B cell (primary cell): Measurements from ENCODE around the gene GPR162. TPM values are rescaled to one million over a fixed set of nuclear protein-coding genes. Genes with fewer than 3 reads are reported as not detected.

Experiments
- ATAC-seq: fragments of 200-7000 bp; cut with Tn5 transposase; one replicate; pipeline ENCODE4 v1.10.0; 2021; ENCODE audit warnings: low read depth, mild to moderate bottlenecking, moderate number of reproducible peaks, moderate library complexity
- CTCF ChIA-PET: fragments of 350-600 bp; sonication (Branson Sonifier 250); formaldehyde crosslinking; loops from one replicate; lab custom pipeline; 2021; ENCODE audit warnings: antibody characterized with exemption, inconsistent platforms; lab: Charles Lee
- POLR2A ChIA-PET: fragments of 350-600 bp; sonication (Branson Sonifier 250); formaldehyde crosslinking; loops from one replicate; lab custom pipeline; 2021; ENCODE audit warnings: antibody characterized with exemption; lab: Charles Lee
- DNase-seq: peaks from one replicate; pipeline ENCODE4 v3.0.0; 2013
- H2AFZ ChIP-seq: 2 replicates; pipeline ENCODE4 v1.6.1; 2012; ENCODE audit warnings: mild to moderate bottlenecking, low read depth, low read length; ENCODE audit not compliant: insufficient read depth, poor library complexity, severe bottlenecking
- H3K27ac ChIP-seq, 2 donors: 1 replicate in 1 of 2; 2 replicates in 1 of 2; pipeline ENCODE4 v1.5.1; 2012 to 2013; ENCODE audit warnings: low read length in 2 of 2, mild to moderate bottlenecking in 2 of 2, moderate library complexity in 1 of 2
- H3K27me3 ChIP-seq, 4 experiments: fragments of 200-600 bp in 1 of 4; sonication (generic) in 1 of 4; replicated peaks in 1 of 4; 1 replicate in 2 of 4; 2 replicates in 2 of 4; pipeline versions ENCODE4 v1.6.1 to v1.7.0; 2013 to 2016; ENCODE audit warnings: low read length in 3 of 4, mild to moderate bottlenecking in 2 of 4, mixed read lengths in 1 of 4, moderate library complexity in 1 of 4; ENCODE audit not compliant: insufficient read depth in 4 of 4, control insufficient read depth in 3 of 4; ENCODE audit errors: control extremely low read depth in 1 of 4
- H3K36me3 ChIP-seq, 2 experiments: replicated peaks in 1 of 2; 1 replicate in 1 of 2; 2 replicates in 1 of 2; pipeline versions ENCODE4 v1.6.1 to v1.7.1; 2013; ENCODE audit warnings: low read length in 1 of 2; ENCODE audit not compliant: insufficient read depth in 2 of 2, control insufficient read depth in 1 of 2; ENCODE audit errors: control extremely low read depth in 1 of 2, extremely low read depth in 1 of 2
- H3K4me1 ChIP-seq, 2 donors: fragments of 200-600 bp in 1 of 2; sonication (generic) in 1 of 2; 1 replicate in 1 of 2; 2 replicates in 1 of 2; pipeline versions ENCODE4 v1.5.1 to v1.6.1; 2013 to 2017; ENCODE audit warnings: low read length in 2 of 2; ENCODE audit not compliant: control insufficient read depth in 2 of 2, insufficient read depth in 2 of 2
- H3K4me2 ChIP-seq: replicated peaks from 2 replicates; pipeline ENCODE3; 2012; ENCODE audit warnings: mild to moderate bottlenecking, low read depth, low read length; ENCODE audit not compliant: poor library complexity, severe bottlenecking
- H3K4me3 ChIP-seq, 5 experiments: fragments of 200-600 bp in 1 of 5; sonication (generic) in 1 of 5; 1 replicate in 3 of 5; 2 replicates in 2 of 5; pipeline versions ENCODE4 v1.5.1 to v1.7.0; 2011 to 2016; ENCODE audit warnings: low read length in 4 of 5, mild to moderate bottlenecking in 4 of 5, low read depth in 2 of 5, control low read depth in 1 of 5, moderate library complexity in 1 of 5; ENCODE audit not compliant: insufficient read depth in 1 of 5; ENCODE audit errors: control extremely low read depth in 1 of 5, extremely low read depth in 1 of 5
- H3K79me2 ChIP-seq: fragments of 200-600 bp; sonication (generic); one replicate; pipeline ENCODE4 v1.6.0; 2016; ENCODE audit warnings: low read length; ENCODE audit not compliant: control insufficient read depth, insufficient read depth
- H3K9ac ChIP-seq: fragments of 200-600 bp; sonication (generic); 2 replicates; pipeline ENCODE4 v1.6.1; 2017; ENCODE audit warnings: mild to moderate bottlenecking, low read length, moderate library complexity
- H3K9me3 ChIP-seq, 3 donors: one replicate each; pipeline versions ENCODE4 v1.6.1 to v1.7.1; 2013; ENCODE audit warnings: low read length in 2 of 3; ENCODE audit not compliant: control insufficient read depth in 2 of 3, insufficient read depth in 1 of 3; ENCODE audit errors: control extremely low read depth in 1 of 3
- H4K20me1 ChIP-seq: 2 replicates; pipeline ENCODE4 v1.6.0; 2012; ENCODE audit warnings: mild to moderate bottlenecking, low read length; ENCODE audit not compliant: insufficient read depth, control insufficient read depth, poor library complexity, severe bottlenecking
- H3K27ac Mint-ChIP-seq: one replicate; pipeline ENCODE4 v1.8.0; 2021; ENCODE audit warnings: mixed read lengths
- H3K27me3 Mint-ChIP-seq: one replicate; pipeline ENCODE4 v1.8.0; 2021; ENCODE audit warnings: mixed read lengths
- H3K4me1 Mint-ChIP-seq: one replicate; pipeline ENCODE4 v1.8.0; 2021; ENCODE audit warnings: mixed read lengths
- H3K4me3 Mint-ChIP-seq: one replicate; pipeline ENCODE4 v1.8.0; 2021; ENCODE audit warnings: mixed read lengths
- H3K9me3 Mint-ChIP-seq: one replicate; pipeline ENCODE4 v1.8.0; 2022; ENCODE audit warnings: mixed read lengths; ENCODE audit not compliant: insufficient read depth
- EZH2 ChIP-seq: IDR thresholded peaks from 2 replicates; pipeline ENCODE4 v1.6.1; 2012; ENCODE audit warnings: borderline replicate concordance, low read depth, mild to moderate bottlenecking, moderate library complexity, low read length; ENCODE audit not compliant: insufficient read depth, poor library complexity, severe bottlenecking
- WGBS: methylation state at CpG from one replicate; pipeline ENCODE4 v1.1.5; 2013; ENCODE audit warnings: missing lambda C conversion rate; ENCODE audit not compliant: insufficient coverage; 5-methylcytosine and 5-hydroxymethylcytosine counted together
- intact Hi-C: fragments of 100-400 bp; cut with micrococcal nuclease; formaldehyde crosslinking; loops from one replicate; pipeline ENCODE4 v1.10.0; 2022
- polyA plus RNA-seq: library from polyadenylated mRNA; depleted of rRNA; stranded (reverse); fragments of >200 nt; gene quantifications from 2 replicates; pipeline ENCODE4 v1.2.3, GENCODE V29; 2012
- total RNA-seq, 2 donors: library from RNA; stranded (reverse); fragments of 120-200 nt in 1 of 2; gene quantifications; 1 replicate in 1 of 2; 2 replicates in 1 of 2; pipeline versions ENCODE4 v1.2.3 to v1.2.4, GENCODE V29; 2013 to 2022
- TF ChIP-seq, protein P1 (sequence below): fragments of 200-600 bp; IDR thresholded peaks from one replicate; pipeline ENCODE4 v1.8.0; 2022; ENCODE audit warnings: antibody characterized with exemption, mild to moderate bottlenecking

GPR162 gene
- total and polyA plus RNA-seq, 2 donors (not counting 1 experiment from before 2014, with no cell fraction given), result 0.54 TPM; not detected in 1

- no peaks in the 10 kb centered on the region for H3K9me3 Mint-ChIP-seq
- WGBS, result 0% methylated on average over 29 of the region's 37 CpGs
- Histone ChIP-seq H3K27ac (peak within 1 kb of the TSS; percentile 91), H3K4me2 (peak within 1 kb of the TSS; percentile 87), H3K9ac (peak within 1 kb of the TSS; percentile 87), H3K4me1 (peaks cover 6 to 23% of the 10 kb centered on the region in 2 donors), H3K79me2 (peaks cover 31% of the 10 kb centered on the region), H3K9me3 (no peaks in the 10 kb centered on the region), H3K36me3 (peaks cover 0 to 18% of the 10 kb centered on the region in 2 experiments), H3K4me3 (peak within 1 kb of the TSS; percentile 85 to 98 (median 92)), H4K20me1 (peaks cover 5% of the 10 kb centered on the region), H2AFZ (peak within 1 kb of the TSS; percentile 80), H3K27me3 (no peaks in the 10 kb centered on the region)
- ChIA-PET CTCF (interaction anchor here (0.8 to 6.7 kb wide), 17 partner anchors 8 to 314 kb away, joined by 3 to 136 read pairs (median 4); partner anchors contain the start of genes C1RL, COPS7A, GNB3 and MLF2), POLR2A (interaction anchor here (0.5 to 5.3 kb wide), 21 partner anchors 10 to 381 kb away, joined by 3 to 49 read pairs (median 4); partner anchors contain the start of genes C12orf57, COPS7A, GAPDH and LPCAT3)
- intact Hi-C loops, result loop anchor here (1.0 to 5.0 kb wide), 5 partner anchors 16 to 294 kb away; partner anchors contain the start of genes IFFO1, MLF2 and PTMS
- ATAC-seq (peak; percentile 42), DNase-seq (peak; percentile 96)
- peak within 1 kb of the TSS; percentile 93 for H3K27ac Mint-ChIP-seq
- peaks cover 23% of the 10 kb centered on the region for H3K4me1 Mint-ChIP-seq
- no peaks in the 10 kb centered on the region for H3K27me3 Mint-ChIP-seq
- TF ChIP-seq, protein P1, sequence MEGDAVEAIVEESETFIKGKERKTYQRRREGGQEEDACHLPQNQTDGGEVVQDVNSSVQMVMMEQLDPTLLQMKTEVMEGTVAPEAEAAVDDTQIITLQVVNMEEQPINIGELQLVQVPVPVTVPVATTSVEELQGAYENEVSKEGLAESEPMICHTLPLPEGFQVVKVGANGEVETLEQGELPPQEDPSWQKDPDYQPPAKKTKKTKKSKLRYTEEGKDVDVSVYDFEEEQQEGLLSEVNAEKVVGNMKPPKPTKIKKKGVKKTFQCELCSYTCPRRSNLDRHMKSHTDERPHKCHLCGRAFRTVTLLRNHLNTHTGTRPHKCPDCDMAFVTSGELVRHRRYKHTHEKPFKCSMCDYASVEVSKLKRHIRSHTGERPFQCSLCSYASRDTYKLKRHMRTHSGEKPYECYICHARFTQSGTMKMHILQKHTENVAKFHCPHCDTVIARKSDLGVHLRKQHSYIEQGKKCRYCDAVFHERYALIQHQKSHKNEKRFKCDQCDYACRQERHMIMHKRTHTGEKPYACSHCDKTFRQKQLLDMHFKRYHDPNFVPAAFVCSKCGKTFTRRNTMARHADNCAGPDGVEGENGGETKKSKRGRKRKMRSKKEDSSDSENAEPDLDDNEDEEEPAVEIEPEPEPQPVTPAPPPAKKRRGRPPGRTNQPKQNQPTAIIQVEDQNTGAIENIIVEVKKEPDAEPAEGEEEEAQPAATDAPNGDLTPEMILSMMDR, result no peak
- no peak for TF ChIP-seq EZH2
- peak within 1 kb of the TSS; percentile 92 for H3K4me3 Mint-ChIP-seq
Measured at GRCh38 chr12:6851153-6851920, 29.7 kb downstream of the GPR162 start, which contains the start of gene CDCA3. Gene CDCA3, minus strand, starts transcription at chr12:6851286. Its CDS starts 334 bp downstream, at chr12:6850952.
